ENCODE data around the gene MYOM1.

DNA sequence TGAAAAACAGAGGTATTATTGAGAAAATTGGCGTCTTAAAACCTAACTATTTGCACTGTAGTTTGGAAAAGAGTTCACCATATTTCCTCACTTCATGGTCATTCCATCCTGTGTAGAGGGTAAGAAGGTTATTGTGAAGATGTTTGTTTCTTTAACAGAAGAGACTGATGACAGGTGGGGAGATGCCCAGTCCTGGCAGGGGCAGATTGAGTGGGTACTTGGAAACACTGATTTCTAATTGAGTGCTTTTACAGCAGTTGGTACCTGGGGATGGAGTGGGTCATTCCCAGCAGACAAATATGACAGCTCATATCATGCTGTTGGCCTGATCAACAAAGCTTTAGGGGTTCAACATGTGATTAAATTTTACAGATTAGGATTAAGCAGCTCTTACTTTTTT is 67.5 kb downstream of the MYOM1 start:
- TF ChIP-seq EZH2 (IDR thresholded peaks at IDR 0.05; ENCODE audit: borderline replicate concordance), result no peak
- TF ChIP-seq, protein P1, sequence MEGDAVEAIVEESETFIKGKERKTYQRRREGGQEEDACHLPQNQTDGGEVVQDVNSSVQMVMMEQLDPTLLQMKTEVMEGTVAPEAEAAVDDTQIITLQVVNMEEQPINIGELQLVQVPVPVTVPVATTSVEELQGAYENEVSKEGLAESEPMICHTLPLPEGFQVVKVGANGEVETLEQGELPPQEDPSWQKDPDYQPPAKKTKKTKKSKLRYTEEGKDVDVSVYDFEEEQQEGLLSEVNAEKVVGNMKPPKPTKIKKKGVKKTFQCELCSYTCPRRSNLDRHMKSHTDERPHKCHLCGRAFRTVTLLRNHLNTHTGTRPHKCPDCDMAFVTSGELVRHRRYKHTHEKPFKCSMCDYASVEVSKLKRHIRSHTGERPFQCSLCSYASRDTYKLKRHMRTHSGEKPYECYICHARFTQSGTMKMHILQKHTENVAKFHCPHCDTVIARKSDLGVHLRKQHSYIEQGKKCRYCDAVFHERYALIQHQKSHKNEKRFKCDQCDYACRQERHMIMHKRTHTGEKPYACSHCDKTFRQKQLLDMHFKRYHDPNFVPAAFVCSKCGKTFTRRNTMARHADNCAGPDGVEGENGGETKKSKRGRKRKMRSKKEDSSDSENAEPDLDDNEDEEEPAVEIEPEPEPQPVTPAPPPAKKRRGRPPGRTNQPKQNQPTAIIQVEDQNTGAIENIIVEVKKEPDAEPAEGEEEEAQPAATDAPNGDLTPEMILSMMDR (IDR thresholded peaks at IDR 0.05; ENCODE audit: poor library complexity), result no peak
- no peak for TF ChIP-seq EZH2phosphoT487 (IDR thresholded peaks at IDR 0.05; ENCODE audit: low read depth, severe bottlenecking, unreplicated experiment)

All from hepatocyte (in vitro differentiated cells).